Gastrocnemius medialis (tissue), 4 donors: ENCODE data around the gene MAML2.

Experiments used
- POLR2A ChIP-seq, 2 donors: fragments of 450-650 bp; IDR thresholded peaks; one replicate each; pipeline ENCODE4 v1.6.1; 2017; ENCODE audit warnings: antibody characterized with exemption in 2 of 2, mild to moderate bottlenecking in 2 of 2, moderate library complexity in 2 of 2
- TF ChIP-seq, protein P1 (sequence below), 5 experiments: fragments of 450-650 bp in 3 of 5; fragments of 200-600 bp in 2 of 5; sonication (generic) in 2 of 5; IDR thresholded peaks in 4 of 5; conservative IDR thresholded peaks in 1 of 5; 1 replicate in 4 of 5; 2 replicates in 1 of 5; pipeline ENCODE4 v1.5.1; 2016 to 2019; ENCODE audit warnings: antibody characterized with exemption in 5 of 5, mild to moderate bottlenecking in 3 of 5, moderate library complexity in 3 of 5

DNA sequence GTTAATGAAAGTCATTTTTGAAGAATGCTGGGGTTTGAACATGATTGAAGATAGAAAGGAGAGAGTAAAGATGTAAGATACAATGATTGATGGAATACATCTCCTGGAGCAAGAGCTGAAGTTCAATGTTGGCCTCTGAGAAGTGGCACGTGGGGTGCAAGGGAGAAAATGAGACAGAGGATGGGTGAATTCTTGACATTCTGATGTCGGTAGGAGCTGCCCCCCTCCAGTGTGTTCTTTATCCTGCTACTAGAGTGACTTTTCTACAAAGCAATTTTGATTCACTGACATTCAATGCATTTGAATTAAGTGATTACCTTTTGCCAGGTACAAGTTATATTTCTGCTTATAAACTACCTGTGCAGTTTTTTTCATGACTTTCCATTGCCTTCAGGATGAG lies 260.1 kb downstream of the MAML2 start:
- TF ChIP-seq, protein P1, sequence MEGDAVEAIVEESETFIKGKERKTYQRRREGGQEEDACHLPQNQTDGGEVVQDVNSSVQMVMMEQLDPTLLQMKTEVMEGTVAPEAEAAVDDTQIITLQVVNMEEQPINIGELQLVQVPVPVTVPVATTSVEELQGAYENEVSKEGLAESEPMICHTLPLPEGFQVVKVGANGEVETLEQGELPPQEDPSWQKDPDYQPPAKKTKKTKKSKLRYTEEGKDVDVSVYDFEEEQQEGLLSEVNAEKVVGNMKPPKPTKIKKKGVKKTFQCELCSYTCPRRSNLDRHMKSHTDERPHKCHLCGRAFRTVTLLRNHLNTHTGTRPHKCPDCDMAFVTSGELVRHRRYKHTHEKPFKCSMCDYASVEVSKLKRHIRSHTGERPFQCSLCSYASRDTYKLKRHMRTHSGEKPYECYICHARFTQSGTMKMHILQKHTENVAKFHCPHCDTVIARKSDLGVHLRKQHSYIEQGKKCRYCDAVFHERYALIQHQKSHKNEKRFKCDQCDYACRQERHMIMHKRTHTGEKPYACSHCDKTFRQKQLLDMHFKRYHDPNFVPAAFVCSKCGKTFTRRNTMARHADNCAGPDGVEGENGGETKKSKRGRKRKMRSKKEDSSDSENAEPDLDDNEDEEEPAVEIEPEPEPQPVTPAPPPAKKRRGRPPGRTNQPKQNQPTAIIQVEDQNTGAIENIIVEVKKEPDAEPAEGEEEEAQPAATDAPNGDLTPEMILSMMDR (IDR thresholded peaks at IDR 0.05 in 4 of 5, conservative IDR thresholded peaks at IDR 0.05 in 1 of 5): no peak
- no peak for TF ChIP-seq POLR2A (IDR thresholded peaks at IDR 0.05)
